ENCODE results near the gene FXYD1.

The FXYD1 gene

GRCh38 chr19:35174226-35174625 is 35.6 kb downstream of the FXYD1 start:
- Histone ChIP-seq H3K36me3 (peaks cover 37% of the 10 kb centered on the region), H3K27me3 (no peaks in the 10 kb centered on the region), H3K9me3 (no peaks in the 10 kb centered on the region), H3K27ac (no peak overlapping the region), H3K4me3 (ENCODE audit: low read depth in 1 of 2, low read length in 1 of 2) (no peak overlapping the region), H3K4me1 (ENCODE audit: control insufficient read depth in 1 of 2, insufficient read depth in 1 of 2, low read depth in 1 of 2, low read length in 1 of 2) (peaks cover 0 to 4% of the 10 kb centered on the region in 2 experiments)
- TF ChIP-seq CTCF (IDR thresholded peaks at IDR 0.05): no peak

- Histone ChIP-seq H3K27ac (no peak overlapping the region), H3K4me3 (ENCODE audit: low read depth in 1 of 2, low read length in 1 of 2) (no peak overlapping the region), H3K36me3 (peaks cover 17% of the 10 kb centered on the region), H3K9me3 (no peaks in the 10 kb centered on the region), H3K27me3 (no peaks in the 10 kb centered on the region), H3K4me1 (ENCODE audit: control insufficient read depth in 1 of 2, insufficient read depth in 1 of 2, low read depth in 1 of 2, low read length in 1 of 2) (no peaks in the 10 kb centered on the region)
- no peak for TF ChIP-seq CTCF (IDR thresholded peaks at IDR 0.05)
Observed at GRCh38 chr19:35176181-35176570, 37.6 kb downstream of the FXYD1 start.

- Histone ChIP-seq H3K27me3 (no peaks in the 10 kb centered on the region), H3K9me3 (no peaks in the 10 kb centered on the region), H3K36me3 (peaks cover 3% of the 10 kb centered on the region), H3K27ac (no peak overlapping the region), H3K4me3 (ENCODE audit: low read depth in 1 of 2, low read length in 1 of 2) (no peak overlapping the region), H3K4me1 (ENCODE audit: control insufficient read depth in 1 of 2, insufficient read depth in 1 of 2, low read depth in 1 of 2, low read length in 1 of 2) (no peaks in the 10 kb centered on the region)
- no peak for TF ChIP-seq CTCF (IDR thresholded peaks at IDR 0.05)
Observed at GRCh38 chr19:35177377-35178274, 39.0 kb downstream of the FXYD1 start.

- no peak for TF ChIP-seq CTCF (IDR thresholded peaks at IDR 0.05)
- H3K4me1 ChIP-seq (ENCODE audit: control insufficient read depth in 1 of 2, insufficient read depth in 1 of 2, low read depth in 1 of 2, low read length in 1 of 2): no peaks in the 10 kb centered on the region
- no peaks in the 10 kb centered on the region for H3K27me3 ChIP-seq
- H3K9me3 ChIP-seq: no peaks in the 10 kb centered on the region
- no peaks in the 10 kb centered on the region for H3K36me3 ChIP-seq
- no peak overlapping the region for H3K4me3 ChIP-seq (ENCODE audit: low read depth in 1 of 2, low read length in 1 of 2)
- H3K27ac ChIP-seq: no peak overlapping the region
Observed at GRCh38 chr19:35178701-35179100, 40.1 kb downstream of the FXYD1 start.

GRCh38 chr19:35179830-35180229 is 41.2 kb downstream of the FXYD1 start:
- Histone ChIP-seq H3K27me3 (no peaks in the 10 kb centered on the region), H3K9me3 (no peaks in the 10 kb centered on the region), H3K4me3 (ENCODE audit: low read depth in 1 of 2, low read length in 1 of 2) (no peak overlapping the region), H3K4me1 (ENCODE audit: control insufficient read depth in 1 of 2, insufficient read depth in 1 of 2, low read depth in 1 of 2, low read length in 1 of 2) (no peaks in the 10 kb centered on the region), H3K27ac (no peak overlapping the region), H3K36me3 (no peaks in the 10 kb centered on the region)
- no peak for TF ChIP-seq CTCF (IDR thresholded peaks at IDR 0.05)
